SU-DHL-6 (cell line): ENCODE results near the gene ARHGDIA.

Experiments used
- EZH2phosphoT487 ChIP-seq: fragments of 200-600 bp; sonication (generic), shearing (Covaris generic); conservative IDR thresholded peaks from 2 replicates; pipeline ENCODE4 v1.6.1; 2018; ENCODE audit warnings: mild to moderate bottlenecking, antibody characterized with exemption, low read length, moderate library complexity, mixed read lengths
- TF ChIP-seq, protein P1 (sequence below): fragments of 200-600 bp; sonication (generic); IDR thresholded peaks from one replicate; pipeline ENCODE4 v1.5.1; 2017; ENCODE audit warnings: antibody characterized with exemption, mild to moderate bottlenecking, low read length, moderate library complexity; ENCODE audit not compliant: insufficient read depth, poor library complexity, severe bottlenecking

DNA sequence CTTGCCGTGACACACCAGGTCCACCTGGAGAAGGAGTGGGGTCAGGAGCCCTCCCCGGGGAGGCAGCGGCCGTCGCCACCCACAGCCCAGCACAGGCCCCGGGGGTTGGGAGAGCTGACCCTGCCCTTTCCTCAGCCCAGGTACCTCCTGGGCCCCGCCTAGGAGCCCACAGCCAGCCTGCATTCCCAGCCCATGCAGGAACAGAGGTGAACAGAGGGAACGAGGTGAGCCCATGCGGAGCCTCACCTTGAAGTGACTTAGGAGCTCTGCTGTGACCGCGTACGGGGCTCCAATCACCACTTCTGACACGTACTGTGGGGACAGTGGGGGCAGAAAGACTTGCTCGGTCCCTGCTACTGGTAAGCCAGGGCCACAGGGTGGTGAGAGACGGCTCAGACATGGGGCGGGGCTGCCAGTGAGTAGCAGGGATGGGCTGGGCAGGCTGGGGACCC is 34.3 kb upstream of the ARHGDIA start:
- TF ChIP-seq, protein P1, sequence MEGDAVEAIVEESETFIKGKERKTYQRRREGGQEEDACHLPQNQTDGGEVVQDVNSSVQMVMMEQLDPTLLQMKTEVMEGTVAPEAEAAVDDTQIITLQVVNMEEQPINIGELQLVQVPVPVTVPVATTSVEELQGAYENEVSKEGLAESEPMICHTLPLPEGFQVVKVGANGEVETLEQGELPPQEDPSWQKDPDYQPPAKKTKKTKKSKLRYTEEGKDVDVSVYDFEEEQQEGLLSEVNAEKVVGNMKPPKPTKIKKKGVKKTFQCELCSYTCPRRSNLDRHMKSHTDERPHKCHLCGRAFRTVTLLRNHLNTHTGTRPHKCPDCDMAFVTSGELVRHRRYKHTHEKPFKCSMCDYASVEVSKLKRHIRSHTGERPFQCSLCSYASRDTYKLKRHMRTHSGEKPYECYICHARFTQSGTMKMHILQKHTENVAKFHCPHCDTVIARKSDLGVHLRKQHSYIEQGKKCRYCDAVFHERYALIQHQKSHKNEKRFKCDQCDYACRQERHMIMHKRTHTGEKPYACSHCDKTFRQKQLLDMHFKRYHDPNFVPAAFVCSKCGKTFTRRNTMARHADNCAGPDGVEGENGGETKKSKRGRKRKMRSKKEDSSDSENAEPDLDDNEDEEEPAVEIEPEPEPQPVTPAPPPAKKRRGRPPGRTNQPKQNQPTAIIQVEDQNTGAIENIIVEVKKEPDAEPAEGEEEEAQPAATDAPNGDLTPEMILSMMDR: no peak
- no peak for TF ChIP-seq EZH2phosphoT487
